ENCODE results near the gene C9orf78.
A peak's percentile ranks its signal among the peaks of the same experiment; 100 is the strongest.

Gene C9orf78

GRCh38 chr9:129834489-129835127, 467 bp downstream of the C9orf78 start:
- in situ Hi-C loops (cut with HindIII; ENCODE audit: low sequenced_read_pairs), result loop anchor here (25.0 kb wide), 1 partner anchor 253 kb away; no protein-coding TSS in a partner anchor
- H3K4me3 ChIP-seq (ENCODE audit: low read depth, low read length), result peak overlapping the region; percentile 76
- no peak for DNase-seq (ENCODE audit: low read depth)
- TF ChIP-seq CTCF (IDR thresholded peaks at IDR 0.05; ENCODE audit: low read depth, low read length, missing control alignments), result no peak

GRCh38 chr9:129832982-129833381, 2.1 kb downstream of the C9orf78 start:
- in situ Hi-C loops (cut with HindIII; ENCODE audit: low sequenced_read_pairs), result loop anchor here (25.0 kb wide), 1 partner anchor 254 kb away; no protein-coding TSS in a partner anchor
- no peak for TF ChIP-seq CTCF (IDR thresholded peaks at IDR 0.05; ENCODE audit: low read depth, low read length, missing control alignments)
- DNase-seq (ENCODE audit: low read depth), result no peak
- no peak overlapping the region for H3K4me3 ChIP-seq (ENCODE audit: low read depth, low read length)

- no peak for DNase-seq (ENCODE audit: low read depth)
- no peak for TF ChIP-seq CTCF (IDR thresholded peaks at IDR 0.05; ENCODE audit: low read depth, low read length, missing control alignments)
- no peak overlapping the region for H3K4me3 ChIP-seq (ENCODE audit: low read depth, low read length)
- in situ Hi-C loops (cut with HindIII; ENCODE audit: low sequenced_read_pairs), result loop anchor here (25.0 kb wide), 1 partner anchor 258 kb away; no protein-coding TSS in a partner anchor
Measured at GRCh38 chr9:129828969-129829368, 6.1 kb downstream of the C9orf78 start.

- TF ChIP-seq CTCF (IDR thresholded peaks at IDR 0.05; ENCODE audit: low read depth, low read length, missing control alignments), result no peak
- DNase-seq (ENCODE audit: low read depth), result no peak
- in situ Hi-C loops (cut with HindIII; ENCODE audit: low sequenced_read_pairs), result loop anchor here (25.0 kb wide), 1 partner anchor 259 kb away; no protein-coding TSS in a partner anchor
- H3K4me3 ChIP-seq (ENCODE audit: low read depth, low read length), result no peak overlapping the region
Measured at GRCh38 chr9:129828051-129828450, 7.0 kb downstream of the C9orf78 start.

GRCh38 chr9:129826759-129827158, 8.3 kb downstream of the C9orf78 start:
- no peak overlapping the region for H3K4me3 ChIP-seq (ENCODE audit: low read depth, low read length)
- in situ Hi-C loops (cut with HindIII; ENCODE audit: low sequenced_read_pairs), result loop anchor here (25.0 kb wide), 1 partner anchor 261 kb away; no protein-coding TSS in a partner anchor
- no peak for DNase-seq (ENCODE audit: low read depth)
- TF ChIP-seq CTCF (IDR thresholded peaks at IDR 0.05; ENCODE audit: low read depth, low read length, missing control alignments), result no peak

- DNase-seq (ENCODE audit: low read depth), result no peak
- in situ Hi-C loops (cut with HindIII; ENCODE audit: low sequenced_read_pairs), result loop anchor here (25.0 kb wide), 1 partner anchor 261 kb away; no protein-coding TSS in a partner anchor
- no peak overlapping the region for H3K4me3 ChIP-seq (ENCODE audit: low read depth, low read length)
- no peak for TF ChIP-seq CTCF (IDR thresholded peaks at IDR 0.05; ENCODE audit: low read depth, low read length, missing control alignments)
Measured at GRCh38 chr9:129826344-129826743, 8.7 kb downstream of the C9orf78 start.
